Chondrocyte (in vitro differentiated cells): ENCODE results near the gene MYL3. TPM values are rescaled to one million over a fixed set of nuclear protein-coding genes. Genes with fewer than 3 reads are reported as not detected.

ENCODE experiments used
- DNase-seq: peaks from one replicate; pipeline ENCODE4 v3.0.0; 2021; ENCODE audit warnings: mixed read lengths, low spot score
- H3K27ac Mint-ChIP-seq: one replicate; pipeline ENCODE4 v1.8.0; 2021; ENCODE audit warnings: mild to moderate bottlenecking, moderate library complexity, mixed read lengths; ENCODE audit not compliant: unreplicated experiment
- H3K27me3 Mint-ChIP-seq: 2 replicates; pipeline ENCODE4 v1.8.0; 2021; ENCODE audit warnings: low read depth, mixed read lengths
- H3K36me3 Mint-ChIP-seq: 2 replicates; pipeline ENCODE4 v1.8.0; 2021; ENCODE audit warnings: low read depth, mixed read lengths
- H3K4me1 Mint-ChIP-seq: 2 replicates; pipeline ENCODE4 v1.8.0; 2021; ENCODE audit warnings: low read depth, mild to moderate bottlenecking, mixed read lengths
- H3K4me3 Mint-ChIP-seq: one replicate; pipeline ENCODE4 v1.8.0; 2021; ENCODE audit warnings: mild to moderate bottlenecking, moderate library complexity, mixed read lengths; ENCODE audit not compliant: unreplicated experiment
- H3K9me3 Mint-ChIP-seq: 2 replicates; pipeline ENCODE4 v1.8.0; 2021; ENCODE audit warnings: low read depth, mixed read lengths
- CTCF ChIP-seq: fragments of 200-600 bp; sonication (generic); IDR thresholded peaks from 2 replicates; pipeline ENCODE4 v1.5.0; 2021; ENCODE audit warnings: antibody characterized with exemption, mild to moderate bottlenecking, moderate library complexity
- total RNA-seq: library from RNA; stranded (reverse); gene quantifications from 3 replicates; pipeline ENCODE4 v1.2.1, GENCODE V29; 2021

Gene MYL3
- total RNA-seq, 1 donor from 2014 or later, result 0.22 TPM

DNA sequence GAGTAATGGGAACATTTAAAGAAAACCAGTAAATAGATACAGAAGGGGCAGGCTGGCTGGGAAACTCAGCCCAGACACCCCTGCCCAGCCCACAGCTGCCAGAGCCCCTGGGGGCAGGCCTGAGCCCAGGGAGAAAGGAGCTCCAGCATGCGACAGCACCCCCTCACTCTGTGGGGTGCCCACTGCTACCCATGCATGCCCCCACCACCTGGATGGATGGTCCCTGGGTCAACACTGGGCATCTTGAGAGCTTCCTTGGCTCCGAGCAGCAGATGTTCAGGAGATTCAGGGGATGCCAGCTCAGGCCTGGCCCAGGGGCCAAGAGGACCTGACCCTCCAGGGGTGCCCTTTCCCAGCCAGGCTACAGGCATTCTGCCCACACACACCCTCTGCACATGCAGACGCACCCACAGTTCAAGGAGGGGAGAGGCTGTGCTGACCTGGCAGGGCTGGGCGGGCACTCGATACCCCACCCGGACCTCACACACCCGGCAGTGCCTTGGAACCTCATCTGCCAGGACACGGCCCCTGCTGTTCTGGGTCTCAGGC lies 45.8 kb upstream of the MYL3 start:
- peak; percentile 75 for DNase-seq
- no peak for TF ChIP-seq CTCF
- H3K36me3 Mint-ChIP-seq, result no peaks in the 10 kb centered on the region
- no peaks in the 10 kb centered on the region for H3K27me3 Mint-ChIP-seq
- H3K4me1 Mint-ChIP-seq, result peaks cover 15% of the 10 kb centered on the region
- H3K27ac Mint-ChIP-seq, result no peak overlapping the region
- H3K4me3 Mint-ChIP-seq, result no peak overlapping the region
- H3K9me3 Mint-ChIP-seq, result no peaks in the 10 kb centered on the region

DNA sequence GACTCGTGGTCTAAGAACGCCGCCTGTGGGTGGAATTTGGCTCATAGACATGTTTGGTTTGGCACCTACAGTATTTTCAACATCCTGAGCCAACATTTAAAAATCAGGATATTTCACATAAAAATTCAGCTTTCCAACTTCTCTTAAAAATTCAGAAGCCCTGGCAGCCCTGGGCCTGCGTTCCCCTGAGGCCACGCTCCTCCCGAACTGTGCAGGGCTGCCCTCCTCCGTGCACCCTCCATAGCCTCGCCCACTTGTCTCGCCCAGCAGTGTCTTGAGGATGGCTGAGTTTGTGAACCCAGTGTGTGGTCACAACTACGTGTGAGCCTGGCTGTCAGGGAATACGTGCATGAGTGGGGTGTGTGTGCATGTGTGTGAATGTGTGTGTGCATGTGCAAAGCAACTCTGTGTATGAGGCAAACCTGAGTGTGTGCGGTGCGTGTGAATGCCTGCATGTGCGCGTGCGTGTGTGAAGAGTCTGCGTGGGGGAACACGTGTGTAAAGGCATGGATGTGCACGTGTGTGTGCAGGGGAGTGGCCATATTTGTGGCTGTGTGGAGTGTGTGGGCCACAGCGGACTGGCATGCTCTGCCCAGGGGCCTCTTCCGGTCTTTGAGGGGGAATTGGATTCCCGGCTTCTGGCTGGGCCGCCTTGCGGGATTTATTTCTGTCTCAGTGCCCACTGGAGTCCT lies 45.2 kb upstream of the MYL3 start:
- Mint-ChIP-seq H3K27ac (no peak overlapping the region), H3K36me3 (no peaks in the 10 kb centered on the region), H3K9me3 (no peaks in the 10 kb centered on the region), H3K4me1 (peaks cover 11% of the 10 kb centered on the region), H3K4me3 (no peak overlapping the region), H3K27me3 (no peaks in the 10 kb centered on the region)
- peak; percentile 75 for TF ChIP-seq CTCF
- peak; percentile 69 for DNase-seq

DNA sequence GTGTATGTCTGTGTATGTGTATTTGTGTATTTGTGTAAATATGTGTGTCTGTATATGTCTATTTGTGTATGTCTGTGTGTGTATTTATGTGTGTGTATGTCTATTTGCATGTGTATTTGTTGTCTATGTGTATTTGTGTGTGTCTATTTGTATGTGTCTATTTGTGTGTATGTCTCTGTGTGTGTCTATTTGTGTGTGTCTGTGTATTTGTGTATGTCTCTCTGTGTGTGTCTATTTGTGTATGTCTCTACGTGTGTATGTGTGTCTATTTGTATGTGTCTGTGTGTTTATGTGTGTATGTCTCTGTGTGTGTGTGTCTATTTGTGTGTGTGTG lies 44.7 kb upstream of the MYL3 start:
- no peak for DNase-seq
- no peaks in the 10 kb centered on the region for H3K36me3 Mint-ChIP-seq
- TF ChIP-seq CTCF, result no peak
- H3K27ac Mint-ChIP-seq, result no peak overlapping the region
- no peak overlapping the region for H3K4me3 Mint-ChIP-seq
- peaks cover 10% of the 10 kb centered on the region for H3K4me1 Mint-ChIP-seq
- H3K9me3 Mint-ChIP-seq, result no peaks in the 10 kb centered on the region
- H3K27me3 Mint-ChIP-seq, result no peaks in the 10 kb centered on the region

- DNase-seq, result peak; percentile 46
- H3K27ac Mint-ChIP-seq, result no peak overlapping the region
- H3K9me3 Mint-ChIP-seq, result no peaks in the 10 kb centered on the region
- no peak for TF ChIP-seq CTCF
- H3K4me3 Mint-ChIP-seq, result no peak overlapping the region
- peaks cover 10% of the 10 kb centered on the region for H3K4me1 Mint-ChIP-seq
- H3K27me3 Mint-ChIP-seq, result no peaks in the 10 kb centered on the region
- H3K36me3 Mint-ChIP-seq, result no peaks in the 10 kb centered on the region
Observed at GRCh38 chr3:46907271-46907670, 44.0 kb upstream of the MYL3 start.

GRCh38 chr3:46906471-46907058 lies 43.3 kb upstream of the MYL3 start:
- no peaks in the 10 kb centered on the region for H3K36me3 Mint-ChIP-seq
- H3K4me1 Mint-ChIP-seq, result peaks cover 10% of the 10 kb centered on the region
- no peaks in the 10 kb centered on the region for H3K9me3 Mint-ChIP-seq
- peak; percentile 43 for DNase-seq
- no peaks in the 10 kb centered on the region for H3K27me3 Mint-ChIP-seq
- H3K4me3 Mint-ChIP-seq, result no peak overlapping the region
- no peak for TF ChIP-seq CTCF
- no peak overlapping the region for H3K27ac Mint-ChIP-seq
